NCI-H2227 treated with DMSO at 0.1 percent for 48 hours (cell line): ENCODE results near the gene LMOD2.

Experiments
- DNase-seq: peaks from one replicate; lab custom pipeline; 2025; lab: John Stamatoyannopoulos, UW

LMOD2 gene

DNA sequence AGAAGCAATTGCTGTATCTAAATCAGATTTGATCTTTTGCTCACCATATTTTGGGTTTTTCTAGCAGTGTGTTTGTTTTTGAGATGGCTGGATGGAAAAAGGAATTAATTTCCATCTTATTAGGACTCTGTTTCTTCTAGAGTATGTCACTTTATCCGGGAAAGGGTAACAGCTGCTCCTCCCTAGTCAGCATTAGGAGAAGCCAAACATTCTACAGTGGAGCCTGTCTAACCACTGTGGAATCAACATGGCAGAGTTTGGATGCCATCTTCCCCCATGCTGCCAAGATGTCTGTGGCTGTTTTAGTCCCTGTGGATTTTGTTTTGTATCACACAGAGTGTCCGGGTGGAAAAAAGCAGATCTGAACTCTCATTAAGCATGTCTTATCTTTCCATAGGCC lies 16.0 kb upstream of the LMOD2 start:
- no peak for DNase-seq

DNA sequence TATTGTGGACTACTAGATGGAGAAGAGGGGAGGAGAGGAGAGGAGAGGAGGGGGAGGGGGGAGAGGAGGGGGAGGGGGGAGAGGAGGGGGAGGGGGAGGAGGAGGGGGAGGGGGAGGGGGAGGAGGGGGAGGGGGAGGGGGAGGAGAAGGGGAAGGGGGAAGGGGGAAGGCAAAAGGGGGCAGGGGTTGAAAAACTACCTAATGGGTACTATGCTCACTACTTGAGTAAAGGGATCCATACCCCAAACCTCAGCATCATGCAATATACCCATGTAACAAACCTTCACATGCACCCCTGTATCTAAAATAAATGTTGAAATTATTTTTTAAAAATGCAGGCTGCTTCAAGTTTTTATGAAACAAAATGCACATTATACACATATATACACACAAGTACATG lies 15.1 kb upstream of the LMOD2 start:
- DNase-seq, result no peak

DNA sequence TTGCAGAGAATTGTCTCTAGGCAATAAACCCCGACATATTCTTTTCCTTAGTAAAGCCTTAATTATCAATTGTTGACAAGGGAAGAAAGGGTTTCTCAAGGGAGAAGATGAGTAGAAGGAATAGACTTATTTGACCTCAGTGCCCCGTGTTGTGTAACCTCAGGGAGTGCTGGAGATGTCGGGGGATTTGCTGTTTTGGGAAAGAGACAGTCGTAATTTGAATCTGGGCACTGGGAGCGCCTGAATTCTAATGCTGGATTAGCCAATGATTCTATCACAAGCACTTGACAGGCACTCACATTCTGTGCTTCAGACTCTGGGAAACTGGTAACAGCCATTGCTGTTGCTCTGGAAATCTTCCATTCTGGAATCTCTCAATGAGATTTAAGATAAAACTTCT lies 13.8 kb upstream of the LMOD2 start:
- no peak for DNase-seq

DNA sequence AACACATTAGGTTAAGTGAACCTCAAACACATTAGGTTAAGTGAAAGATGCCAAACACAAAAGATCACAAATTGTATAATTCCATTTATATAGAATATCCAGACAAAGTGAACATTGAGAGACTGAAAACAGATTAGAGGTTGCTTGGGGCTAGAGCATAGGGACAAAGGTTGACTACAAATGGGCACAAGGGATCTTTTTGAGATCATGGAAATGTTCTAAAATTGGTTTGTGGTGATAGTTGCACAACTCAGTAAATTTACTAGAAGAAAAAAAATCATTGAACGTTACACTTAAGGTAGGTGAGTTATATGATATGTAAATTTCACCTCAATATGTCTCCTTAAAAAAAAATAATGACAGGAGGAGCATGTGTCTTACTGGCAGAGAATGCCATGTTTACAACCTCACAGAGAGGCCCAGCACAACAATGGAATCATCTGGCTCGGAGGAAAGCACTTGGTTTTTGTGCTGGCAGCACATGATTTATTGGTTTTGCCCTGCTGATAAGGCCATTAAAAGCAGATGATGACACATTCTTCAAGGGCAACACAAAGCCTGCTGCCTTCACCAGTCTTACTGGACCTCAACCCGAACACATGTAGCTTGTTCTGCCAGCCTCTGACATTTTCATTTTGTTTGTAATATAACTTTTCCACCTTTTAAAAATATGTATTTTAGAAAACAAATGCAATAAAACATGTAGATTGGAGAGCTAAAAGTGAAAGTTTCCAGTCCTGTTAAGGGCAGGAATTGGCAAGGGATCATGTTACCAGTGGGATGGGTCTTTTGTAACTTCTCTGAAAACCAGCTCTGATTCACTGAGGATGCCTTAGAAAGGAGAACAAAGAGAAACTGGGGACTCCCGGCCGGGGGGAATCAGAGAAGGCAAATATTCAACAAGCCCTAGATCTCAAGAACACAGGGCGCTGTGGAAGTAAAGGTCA lies 11.9 kb upstream of the LMOD2 start:
- peak; percentile 73 for DNase-seq

DNA sequence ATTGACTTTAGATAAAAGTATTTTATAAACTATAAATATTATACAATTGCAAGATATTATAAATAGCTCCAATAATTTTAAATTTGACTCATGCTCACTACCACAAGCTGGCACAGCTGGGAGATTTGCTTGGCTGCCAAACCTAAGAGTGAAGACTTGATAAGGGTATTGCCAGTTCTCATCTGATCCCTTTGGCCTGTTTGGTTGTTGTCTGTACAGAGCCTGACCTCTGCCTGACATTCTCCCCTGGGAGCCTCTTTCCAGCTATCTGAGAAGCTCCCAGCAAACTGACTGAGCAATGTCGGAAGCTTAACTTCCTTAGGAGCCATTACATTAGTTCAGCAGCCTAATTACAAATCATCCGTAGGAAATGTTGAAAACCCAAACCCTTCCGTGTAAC lies 10.2 kb upstream of the LMOD2 start:
- no peak for DNase-seq

DNA sequence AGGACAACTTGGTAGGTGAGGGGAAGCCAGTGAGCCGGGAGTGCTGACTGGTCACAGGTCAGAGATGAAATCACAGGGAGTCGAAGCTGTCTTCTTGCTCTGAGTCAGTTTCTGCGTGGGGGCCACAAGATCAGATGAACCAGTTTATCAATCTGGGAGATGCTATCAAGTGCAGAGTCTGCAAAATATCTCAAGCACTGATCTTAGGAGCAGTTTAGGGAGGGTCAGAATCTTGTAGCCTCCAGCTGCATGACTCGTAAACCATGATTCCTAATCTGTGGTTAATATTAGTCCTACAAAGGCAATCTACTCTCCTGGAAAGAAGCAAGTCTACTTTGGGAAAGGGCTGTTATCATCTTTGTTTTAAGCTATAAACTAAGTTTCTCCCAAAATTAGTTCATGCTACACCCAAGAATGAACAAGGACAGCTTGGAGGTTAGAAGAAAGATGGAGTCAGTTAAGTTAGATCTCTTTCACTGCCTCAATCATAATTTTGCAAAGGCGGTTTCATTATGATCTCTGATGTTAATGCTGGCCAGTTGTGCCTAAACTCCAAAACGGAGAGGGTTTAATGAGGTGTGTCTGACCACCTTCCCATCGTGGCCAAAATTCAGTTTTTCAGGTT lies 8.4 kb upstream of the LMOD2 start:
- DNase-seq, result no peak

DNA sequence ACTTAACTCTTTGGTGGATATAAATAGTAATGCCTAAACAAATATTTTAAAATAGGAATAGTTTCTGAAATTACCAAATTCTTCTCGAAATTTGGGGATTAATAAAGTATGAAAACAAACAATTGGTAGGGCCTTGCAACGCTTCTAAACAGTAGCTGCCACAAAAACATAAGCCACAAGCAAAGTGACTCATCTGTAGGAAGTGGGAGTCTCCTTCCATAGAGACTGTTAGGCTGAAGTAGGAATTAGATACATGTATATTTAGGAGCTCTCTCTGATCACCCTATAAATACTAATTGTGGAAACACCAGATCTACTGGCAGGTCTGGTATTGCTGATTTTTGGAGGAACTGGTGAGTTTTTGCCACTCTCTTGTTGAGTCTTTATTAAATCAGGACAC lies 5.7 kb upstream of the LMOD2 start:
- no peak for DNase-seq

DNA sequence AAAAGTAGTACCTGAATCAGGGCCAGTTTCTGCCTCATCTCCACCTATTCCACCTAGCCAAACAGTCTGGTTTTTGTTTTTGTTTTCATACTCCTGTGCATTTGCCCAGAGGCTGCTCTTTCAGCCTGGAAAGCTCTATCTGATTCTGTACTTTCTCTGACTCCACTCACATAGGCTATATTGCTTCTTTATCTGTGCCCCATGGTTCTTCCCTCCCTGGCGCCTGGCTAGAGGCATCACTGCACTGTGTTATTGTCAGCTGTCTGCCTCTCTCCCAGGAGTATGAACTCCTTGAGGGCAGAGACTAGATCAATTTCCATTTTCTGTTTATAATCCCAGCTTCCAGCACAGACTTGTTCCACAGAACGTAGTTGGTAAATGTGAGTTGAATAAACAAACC lies 5.1 kb upstream of the LMOD2 start:
- no peak for DNase-seq

DNA sequence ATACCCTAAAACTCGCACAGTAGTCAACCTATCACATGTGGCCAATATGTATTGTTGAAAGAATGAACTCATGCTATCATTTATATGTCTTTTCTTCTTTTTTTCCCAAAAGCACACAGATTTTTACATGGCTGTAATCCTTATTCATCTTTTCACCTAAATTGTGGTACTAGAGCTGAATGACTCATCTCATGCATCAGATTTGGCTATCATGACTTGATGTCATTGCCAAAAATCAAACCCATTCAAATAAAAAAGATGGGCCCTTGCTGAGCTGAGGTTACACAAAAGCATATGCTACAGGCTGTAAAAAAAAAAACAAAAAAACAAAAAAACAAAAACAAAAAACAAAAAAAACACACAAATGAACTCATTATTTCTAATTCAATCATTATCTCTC lies 3.3 kb upstream of the LMOD2 start:
- no peak for DNase-seq

DNA sequence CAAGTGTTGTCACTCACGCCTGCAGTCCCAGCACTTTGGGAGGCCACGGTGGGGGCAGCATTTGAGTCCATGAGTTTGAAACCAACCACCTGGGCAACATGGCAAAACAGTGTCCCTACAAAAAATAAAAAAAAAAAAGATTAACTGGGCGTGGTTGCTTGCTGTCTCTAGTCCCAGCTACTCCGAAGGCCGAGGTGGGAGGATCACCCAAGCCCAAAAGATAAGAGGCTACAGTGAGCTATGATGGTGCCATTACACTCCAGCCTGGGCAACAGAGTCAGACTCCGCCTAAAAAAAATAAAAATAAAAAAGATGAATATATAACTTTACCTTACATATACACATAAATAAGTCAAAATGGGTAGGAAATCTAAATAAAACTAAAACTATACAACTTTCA lies 2.5 kb upstream of the LMOD2 start:
- DNase-seq, result no peak

DNA sequence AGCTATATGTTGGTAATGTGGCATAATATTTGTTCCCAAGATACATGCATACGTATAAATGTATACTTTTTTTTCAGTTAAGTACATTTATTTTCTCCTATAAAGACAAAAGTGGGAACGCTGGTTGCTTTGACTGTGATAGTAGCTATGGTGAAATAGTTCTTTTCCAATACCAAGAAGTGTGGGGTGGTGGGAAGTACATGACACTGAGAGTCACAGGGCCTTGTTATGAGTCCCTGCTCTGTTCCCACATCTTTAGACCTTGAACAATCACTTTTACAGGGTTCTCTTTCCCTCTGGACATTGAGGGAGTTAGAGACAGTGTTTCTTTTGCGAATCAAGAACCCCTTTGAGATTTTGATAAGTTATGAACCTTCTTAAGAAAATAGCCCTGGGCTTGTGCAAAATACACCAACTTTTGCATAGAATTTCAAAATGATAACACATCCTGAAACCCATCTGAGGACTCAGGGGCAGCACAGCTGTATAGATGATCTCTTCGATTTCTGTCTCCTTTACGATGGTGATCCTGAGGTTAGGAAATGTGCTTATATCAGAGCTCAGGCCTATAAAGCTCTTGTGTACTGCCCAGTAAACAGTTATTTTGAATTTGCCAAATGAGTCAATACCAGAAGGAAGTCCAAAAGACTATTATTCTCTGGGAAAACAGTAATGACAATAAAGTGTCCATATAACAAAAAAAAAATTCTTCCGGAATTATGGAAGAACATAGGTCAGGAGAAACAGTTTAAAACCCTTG lies 1.1 kb downstream of the LMOD2 start:
- DNase-seq, result no peak

DNA sequence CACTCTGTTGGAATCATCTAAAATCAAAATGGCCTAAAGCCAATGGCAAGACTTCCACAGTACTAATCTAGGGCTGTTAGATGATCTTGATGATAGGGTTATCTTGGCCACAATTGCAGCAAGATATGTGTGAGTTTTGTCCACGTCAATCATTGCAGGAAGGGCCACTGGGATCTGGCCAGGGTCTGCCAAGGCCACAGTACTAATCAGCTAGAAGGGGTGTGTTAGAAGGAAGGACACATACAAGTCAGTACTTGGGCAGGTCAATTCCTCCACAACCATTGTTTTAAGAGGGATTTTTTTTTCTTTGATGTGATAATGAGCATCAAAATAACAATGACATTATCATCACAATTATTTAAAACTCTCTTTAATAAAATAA lies 1.6 kb downstream of the LMOD2 start:
- no peak for DNase-seq

DNA sequence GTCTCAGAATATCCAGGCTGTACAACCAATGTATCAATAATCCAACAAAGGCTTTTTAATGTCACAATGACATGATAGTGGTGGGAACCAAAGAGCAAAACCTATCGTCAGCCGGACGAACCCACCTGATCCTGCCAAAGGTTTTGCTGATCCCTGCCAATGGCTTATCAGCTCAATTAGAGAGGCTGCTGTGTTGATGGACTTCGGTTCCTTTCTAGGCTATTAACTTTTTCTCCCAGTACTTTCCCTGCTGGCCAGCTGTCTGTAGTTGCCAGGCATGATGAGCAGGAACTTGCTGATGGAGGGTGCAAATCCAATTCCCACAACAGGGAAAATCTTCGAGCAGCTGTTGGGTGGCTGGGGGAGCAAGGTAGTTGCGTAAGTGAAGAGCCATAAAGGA lies 2.4 kb downstream of the LMOD2 start:
- no peak for DNase-seq

DNA sequence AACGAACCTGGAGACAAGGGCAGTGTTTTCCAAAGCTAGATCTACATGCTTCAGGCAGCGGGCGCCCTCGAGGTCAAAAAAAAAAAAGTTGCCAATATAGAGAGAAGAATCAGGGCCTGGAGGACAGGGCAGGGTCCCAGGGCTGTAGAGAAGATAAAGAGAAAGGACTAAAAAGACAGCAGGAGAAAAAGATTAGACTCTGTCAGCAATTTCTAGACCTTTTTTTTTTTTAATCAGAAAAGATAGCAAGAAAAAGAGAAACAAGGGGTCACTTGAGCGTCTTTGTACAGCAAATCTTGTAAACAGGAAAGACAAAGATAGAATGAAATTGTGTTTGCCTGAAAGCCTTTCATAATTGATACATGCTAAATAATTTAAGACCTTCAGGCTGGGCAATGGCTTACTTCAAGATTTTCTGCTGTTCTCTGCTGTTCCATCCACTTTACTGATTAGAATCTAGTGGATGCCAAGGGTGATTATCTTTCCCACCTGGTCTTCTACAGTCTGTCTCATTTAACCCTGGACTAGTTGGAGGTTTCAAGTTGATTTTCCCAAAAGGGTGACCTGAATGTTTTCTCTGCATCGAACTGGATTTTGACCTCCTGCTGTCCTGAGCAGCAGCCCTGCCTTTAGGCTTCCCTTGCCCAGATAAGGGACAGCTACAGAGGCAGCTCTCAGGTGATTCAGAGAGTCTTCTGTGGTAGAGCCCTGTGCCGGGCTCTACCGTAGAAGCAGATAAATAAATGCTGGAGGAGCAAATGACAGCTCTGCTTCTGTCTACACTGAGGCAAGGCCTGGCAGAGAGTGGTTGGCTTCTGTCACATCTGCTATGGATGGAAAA lies 5.1 kb downstream of the LMOD2 start:
- DNase-seq, result no peak

DNA sequence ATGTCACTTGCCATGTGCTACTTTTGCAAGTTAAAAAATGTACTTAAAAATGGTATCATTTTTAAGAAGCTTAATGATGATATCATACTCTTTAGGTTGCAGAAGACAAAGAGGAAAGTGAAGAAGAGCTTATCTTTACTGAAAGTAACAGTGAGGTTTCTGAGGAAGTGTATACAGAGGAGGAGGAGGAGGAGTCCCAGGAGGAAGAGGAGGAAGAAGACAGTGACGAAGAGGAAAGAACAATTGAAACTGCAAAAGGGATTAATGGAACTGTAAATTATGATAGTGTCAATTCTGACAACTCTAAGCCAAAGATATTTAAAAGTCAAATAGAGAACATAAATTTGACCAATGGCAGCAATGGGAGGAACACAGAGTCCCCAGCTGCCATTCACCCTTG lies 6.1 kb downstream of the LMOD2 start:
- DNase-seq, result no peak

DNA sequence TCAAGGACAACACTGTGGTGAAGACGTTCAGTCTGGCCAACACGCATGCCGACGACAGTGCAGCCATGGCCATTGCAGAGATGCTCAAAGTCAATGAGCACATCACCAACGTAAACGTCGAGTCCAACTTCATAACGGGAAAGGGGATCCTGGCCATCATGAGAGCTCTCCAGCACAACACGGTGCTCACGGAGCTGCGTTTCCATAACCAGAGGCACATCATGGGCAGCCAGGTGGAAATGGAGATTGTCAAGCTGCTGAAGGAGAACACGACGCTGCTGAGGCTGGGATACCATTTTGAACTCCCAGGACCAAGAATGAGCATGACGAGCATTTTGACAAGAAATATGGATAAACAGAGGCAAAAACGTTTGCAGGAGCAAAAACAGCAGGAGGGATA lies 6.6 kb downstream of the LMOD2 start:
- no peak for DNase-seq

DNA sequence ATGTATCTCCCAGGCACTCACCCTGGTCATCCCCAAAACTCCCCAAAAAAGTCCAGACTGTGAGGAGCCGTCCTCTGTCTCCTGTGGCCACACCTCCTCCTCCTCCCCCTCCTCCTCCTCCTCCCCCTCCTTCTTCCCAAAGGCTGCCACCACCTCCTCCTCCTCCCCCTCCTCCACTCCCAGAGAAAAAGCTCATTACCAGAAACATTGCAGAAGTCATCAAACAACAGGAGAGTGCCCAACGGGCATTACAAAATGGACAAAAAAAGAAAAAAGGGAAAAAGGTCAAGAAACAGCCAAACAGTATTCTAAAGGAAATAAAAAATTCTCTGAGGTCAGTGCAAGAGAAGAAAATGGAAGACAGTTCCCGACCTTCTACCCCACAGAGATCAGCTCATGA lies 7.1 kb downstream of the LMOD2 start:
- DNase-seq, result no peak

DNA sequence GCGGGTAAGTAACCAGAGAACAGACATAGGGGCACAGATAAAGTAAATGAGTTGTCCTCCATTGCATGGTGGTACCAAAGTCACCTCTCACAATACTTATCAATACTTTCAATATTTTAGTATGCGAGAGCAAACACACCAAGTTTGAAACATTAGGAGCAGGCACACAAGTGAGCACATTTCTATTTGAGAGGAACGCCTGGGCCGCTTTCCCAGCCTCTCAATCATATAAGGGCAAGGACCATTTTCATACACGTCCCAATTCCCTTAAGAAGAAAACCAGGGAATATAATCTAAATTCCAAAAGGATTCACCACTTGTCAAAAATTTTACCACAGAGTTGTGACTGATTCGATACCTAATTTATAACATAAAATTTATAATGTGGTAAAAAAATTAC lies 7.5 kb downstream of the LMOD2 start:
- DNase-seq, result no peak

DNA sequence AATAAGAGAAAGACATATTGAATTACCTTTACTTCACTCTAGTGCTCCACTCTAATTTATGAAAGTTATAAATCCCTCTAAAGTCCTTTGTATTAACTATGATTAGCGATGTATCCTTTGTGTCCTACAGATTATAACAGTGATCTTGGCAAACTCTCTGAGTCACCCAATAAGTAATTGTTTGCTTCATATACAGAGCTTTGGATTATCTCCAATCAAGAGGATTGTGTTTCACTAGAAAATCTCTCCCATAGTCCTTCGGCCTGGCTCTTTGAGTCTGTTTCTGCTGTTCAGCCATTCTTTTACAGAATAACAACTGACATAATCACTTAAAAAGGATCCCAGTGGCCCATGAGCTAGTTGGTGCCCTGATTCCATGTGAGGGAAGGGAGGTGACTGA lies 9.5 kb downstream of the LMOD2 start:
- no peak for DNase-seq

DNA sequence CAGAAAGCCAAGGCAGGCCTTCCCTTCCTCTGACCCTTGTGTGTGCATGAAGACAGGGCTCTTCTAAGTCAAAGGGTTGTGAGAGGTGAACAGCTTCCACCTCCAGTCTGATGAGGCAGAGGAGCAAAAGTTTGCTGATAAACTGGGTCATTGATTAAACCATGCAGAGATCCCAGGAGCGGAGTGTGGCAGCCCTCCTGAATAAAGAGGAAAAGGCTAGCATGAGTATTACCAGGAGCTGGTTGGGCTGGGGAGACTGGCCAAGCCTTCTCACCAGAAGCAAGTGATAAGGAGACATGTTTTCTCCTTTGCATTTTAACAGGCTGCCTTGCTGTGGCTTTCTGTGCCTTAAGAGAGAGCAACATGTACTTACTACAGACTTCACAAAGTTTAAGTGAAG lies 10.2 kb downstream of the LMOD2 start:
- no peak for DNase-seq

DNA sequence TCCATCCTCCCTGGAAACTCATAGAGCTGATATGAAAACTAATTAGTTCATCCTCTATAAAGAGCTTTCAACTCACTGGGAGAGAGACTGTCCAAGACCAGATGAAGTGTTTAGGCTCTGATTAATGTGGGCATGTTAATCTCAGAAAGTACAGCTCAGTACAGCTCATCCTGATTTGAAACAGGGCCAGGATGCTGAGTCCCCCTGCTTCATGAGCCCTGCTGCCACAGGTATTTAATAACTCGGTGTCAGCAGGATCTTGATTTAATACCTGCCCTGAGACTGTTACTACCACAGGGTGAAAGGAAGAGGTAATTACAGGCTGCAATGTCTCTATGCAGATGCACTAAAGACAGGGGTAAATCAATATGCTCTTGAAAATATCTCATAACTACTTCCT lies 10.8 kb downstream of the LMOD2 start:
- DNase-seq, result peak; percentile 5

DNA sequence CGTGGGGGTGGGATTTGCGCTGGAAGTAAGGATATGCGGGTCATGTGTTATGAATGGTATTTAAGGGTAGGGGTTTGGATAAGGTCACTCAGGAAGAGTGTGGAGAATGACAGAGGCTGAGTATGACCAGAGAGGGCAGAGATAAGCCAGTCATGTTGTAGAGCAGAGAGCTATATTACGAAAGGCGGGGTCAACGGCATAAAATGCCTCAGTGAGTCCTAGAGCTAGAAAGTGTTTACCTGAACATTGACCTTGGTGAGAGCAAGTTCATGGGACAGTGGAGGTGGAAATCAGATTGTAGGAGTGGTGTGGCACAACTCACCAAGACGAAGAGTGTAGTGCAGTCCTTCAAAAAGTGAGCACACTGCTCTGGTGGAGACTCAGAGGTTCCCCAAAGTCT lies 13.8 kb downstream of the LMOD2 start:
- DNase-seq, result no peak
